H1 (cell line): Measurements from ENCODE around the gene CCDC74A. TPM values are rescaled to one million over a fixed set of nuclear protein-coding genes. Genes with fewer than 3 reads are reported as not detected.

Experiments
- ATF3 ChIP-seq: IDR thresholded peaks from 2 replicates; pipeline ENCODE4 v1.6.1; 2011; ENCODE audit warnings: low read depth, mild to moderate bottlenecking, low read length; ENCODE audit not compliant: insufficient read depth
- BCL11A ChIP-seq, 2 experiments: IDR thresholded peaks; one replicate each; pipeline ENCODE4 v1.6.1; 2011; ENCODE audit warnings: low read depth in 2 of 2, low read length in 2 of 2, mild to moderate bottlenecking in 2 of 2
- CBX8 ChIP-seq: fragments of 300-800, 300-1000 bp; sonication (generic); IDR thresholded peaks from 2 replicates; pipeline ENCODE4 v1.7.1; 2016; ENCODE audit warnings: low read depth, low read length, borderline replicate concordance
- CEBPB ChIP-seq: IDR thresholded peaks from 2 replicates; pipeline ENCODE4 v1.6.1; 2012; ENCODE audit warnings: low read depth, low read length
- CHD1 ChIP-seq: IDR thresholded peaks from 2 replicates; pipeline ENCODE4 v1.6.1; 2012; ENCODE audit warnings: low read depth, low read length, improper control_type of control experiment
- CREB1 ChIP-seq: IDR thresholded peaks from 2 replicates; pipeline ENCODE4 v1.6.1; 2012; ENCODE audit warnings: inconsistent platforms
- CTCF ChIP-seq, 3 experiments: IDR thresholded peaks; 1 replicate in 2 of 3; 2 replicates in 1 of 3; pipeline versions ENCODE4 v1.5.1 to v1.6.1; 2011; ENCODE audit warnings: low read length in 3 of 3, mild to moderate bottlenecking in 3 of 3, inconsistent platforms in 2 of 3, low read depth in 1 of 3, moderate library complexity in 1 of 3; ENCODE audit not compliant: insufficient read depth in 1 of 3; ENCODE audit errors: control extremely low read depth in 1 of 3
- JUN ChIP-seq: IDR thresholded peaks from 2 replicates; pipeline ENCODE4 v1.6.1; 2011; ENCODE audit warnings: low read depth, mild to moderate bottlenecking, improper control_type of control experiment, low read length
- KDM1A ChIP-seq: fragments of 200-600, 300-600 bp; sonication (generic); IDR thresholded peaks from 2 replicates; pipeline ENCODE4 v1.7.1; 2016; ENCODE audit warnings: mild to moderate bottlenecking, low read length, borderline replicate concordance
- KDM4A ChIP-seq: IDR thresholded peaks from one replicate; pipeline ENCODE4 v1.7.1; 2012; ENCODE audit warnings: low read depth, mild to moderate bottlenecking, moderate library complexity, low read length, inconsistent platforms; ENCODE audit not compliant: severe bottlenecking
- RNF2 ChIP-seq: fragments of 200-900, 300-1000 bp; sonication (generic); IDR thresholded peaks from 2 replicates; pipeline ENCODE4 v1.7.1; 2016; ENCODE audit warnings: borderline replicate concordance, low read depth, mild to moderate bottlenecking, antibody characterized with exemption, low read length; ENCODE audit not compliant: poor library complexity, severe bottlenecking; ENCODE audit errors: missing control alignments
- SAP30 ChIP-seq: fragments of 300-600 bp; sonication (generic); IDR thresholded peaks from 2 replicates; pipeline ENCODE4 v1.7.1; 2012; ENCODE audit warnings: low read length, moderate library complexity, mild to moderate bottlenecking, inconsistent platforms; ENCODE audit not compliant: insufficient read depth, insufficient replicate concordance
- SP1 ChIP-seq: IDR thresholded peaks from 2 replicates; pipeline ENCODE4 v1.6.1; 2011; ENCODE audit warnings: low read depth, low read length
- SP2 ChIP-seq: IDR thresholded peaks from 2 replicates; pipeline ENCODE4 v1.6.1; 2012; ENCODE audit warnings: mild to moderate bottlenecking, low read length, inconsistent platforms
- SUZ12 ChIP-seq: fragments of 200-600 bp; sonication (generic); IDR thresholded peaks from 2 replicates; pipeline ENCODE4 v1.6.1; 2012; ENCODE audit warnings: mild to moderate bottlenecking, inconsistent platforms, low read length, moderate library complexity, mixed read lengths
- TAF7 ChIP-seq: optimal IDR thresholded peaks from 2 replicates; pipeline ENCODE3; 2011; ENCODE audit warnings: low read depth, mild to moderate bottlenecking, inconsistent platforms, low read length, moderate library complexity, borderline replicate concordance
- ZNF274 ChIP-seq: IDR thresholded peaks from 2 replicates; pipeline ENCODE4 v1.7.0; 2012; ENCODE audit warnings: low read length, borderline replicate concordance; ENCODE audit errors: extremely low read depth
- polyA plus RNA-seq, 7 experiments: library from polyadenylated mRNA; depleted of rRNA in 3 of 7; stranded (reverse) in 5 of 7; unstranded in 2 of 7; fragments of >200 nt in 5 of 7; fragments of 200-250 nt in 2 of 7; gene quantifications; 1 replicate in 5 of 7; 2 replicates in 1 of 7; 4 replicates in 1 of 7; pipeline versions ENCODE4 v1.2.1 to v1.2.3, GENCODE V29; 2011 to 2013; ENCODE audit warnings: missing spikeins in 2 of 7, mixed read lengths in 2 of 7
- total RNA-seq: library from RNA; stranded (reverse); fragmentation: NEBNext Ultra II Directional; extraction: Animal tissue kit (Norgen Biotek cat#: 25700); gene quantifications from 2 replicates; pipeline ENCODE4 v1.2.1, GENCODE V29; 2021

CCDC74A gene
- total and polyA plus RNA-seq, 2 of the 8 experiments (the other 6 are each of a cell fraction or from before 2014, with no cell fraction given) = 18.1 to 21.0 TPM

- TF ChIP-seq JUN (no peak), ATF3 (peak; percentile 70; the same call in 1 of the 2 replicates), RNF2 (no peak), CHD1 (no peak), SAP30 (no peak), SUZ12 (no peak), BCL11A (IDR thresholded peaks at IDR 0.05; ENCODE audit: low read depth in 2 of 2, low read length in 2 of 2) (no peak), TAF7 (peak; percentile 79), KDM4A (peak; percentile 88), KDM1A (no peak), CREB1 (peak; percentile 96), ZNF274 (no peak), CEBPB (no peak), SP1 (peak; percentile 52; the same call in 1 of the 2 replicates), CBX8 (no peak), CTCF (IDR thresholded peaks at IDR 0.05; ENCODE audit: control extremely low read depth in 1 of 3, insufficient read depth in 1 of 3, low read depth in 1 of 3, low read length in 3 of 3) (peak; percentile 63 to 86 (median 77)), SP2 (no peak)
These were observed 35.1 kb upstream of the CCDC74A start (continued) for GRCh38 chr2:131492418-131493198.
